HepG2 (cell line): ENCODE results near the gene HERC4. TPM values are rescaled to one million over a fixed set of nuclear protein-coding genes. Genes with fewer than 3 reads are reported as not detected.

Experiments used
- ATAC-seq: fragments of 200-7000 bp; cut with Tn5 transposase; 3 replicates; pipeline ENCODE4 v1.9.1; 2020; ENCODE audit warnings: mild to moderate bottlenecking, moderate library complexity
- BruUV-seq: library from RNA; stranded (reverse); fragments of 400-500 nt; replicated peaks from 2 replicates; lab custom pipeline; 2021; lab: Mats Ljungman, UMichigan
- CTCF ChIA-PET: fragments of 300-600 bp; formaldehyde crosslinking; extraction: SDS; loops from one replicate; lab custom pipeline; 2021; ENCODE audit warnings: low total read pairs, inconsistent platforms, low intra/inter-chr PET ratio; lab: Yijun Ruan, JAX
- POLR2A ChIA-PET: fragments of 350-600 bp; sonication (Branson Sonifier 250); formaldehyde crosslinking; loops from one replicate; lab custom pipeline; 2020; ENCODE audit warnings: antibody characterized with exemption, inconsistent platforms; lab: Yijun Ruan, JAX
- DNase-seq: peaks from one replicate; pipeline ENCODE4 v3.0.0-alpha.2; 2015; ENCODE audit warnings: low spot score
- FAIRE-seq: peaks from 3 replicates; lab custom pipeline; 2011; peaks lifted over from hg19 to GRCh38; lab: Jason Lieb, UNC
- H2AFZ ChIP-seq: one replicate; pipeline ENCODE4 v1.6.1; 2011; ENCODE audit warnings: low read length, inconsistent platforms
- H3K27ac ChIP-seq: fragments of 300-600 bp; 3 replicates; pipeline ENCODE4 v1.8.0; 2011; ENCODE audit warnings: mixed run types, mild to moderate bottlenecking, mixed read lengths, low read length, inconsistent platforms; ENCODE audit not compliant: insufficient read depth; ENCODE audit errors: extremely low read length
- H3K27me3 ChIP-seq, 2 experiments: fragments of 200-600 bp in 1 of 2; 2 replicates in 1 of 2; 3 replicates in 1 of 2; pipeline versions ENCODE4 v1.6.0 to v1.8.0; 2011; ENCODE audit warnings: low read length in 2 of 2, mild to moderate bottlenecking in 2 of 2, moderate library complexity in 2 of 2, inconsistent platforms in 1 of 2; ENCODE audit not compliant: insufficient read depth in 2 of 2, control insufficient read depth in 1 of 2
- H3K36me3 ChIP-seq, 2 experiments: fragments of 200-600 bp in 1 of 2; replicated peaks in 1 of 2; 2 replicates in 1 of 2; 3 replicates in 1 of 2; pipeline versions ENCODE4 v1.5.1 to v1.8.0; 2011; ENCODE audit warnings: low read length in 2 of 2, inconsistent platforms in 1 of 2; ENCODE audit not compliant: insufficient read depth in 2 of 2, control insufficient read depth in 1 of 2
- H3K4me1 ChIP-seq: 2 replicates; pipeline ENCODE4 v1.5.1; 2012; ENCODE audit warnings: low read length, inconsistent platforms; ENCODE audit not compliant: insufficient read depth
- H3K4me2 ChIP-seq: 2 replicates; pipeline ENCODE4 v1.6.0; 2011; ENCODE audit warnings: low read depth, low read length, inconsistent platforms
- H3K4me3 ChIP-seq, 3 experiments: fragments of 200-600 bp in 1 of 3; sonication (generic), shearing (Covaris generic) in 1 of 3; replicated peaks in 1 of 3; 2 replicates each; pipeline ENCODE4 v1.5.1; 2011 to 2016; ENCODE audit warnings: low read length in 3 of 3, inconsistent platforms in 2 of 3, low read depth in 2 of 3, mild to moderate bottlenecking in 2 of 3, control low read depth in 1 of 3, mixed read lengths in 1 of 3; ENCODE audit not compliant: insufficient read depth in 1 of 3
- H3K79me2 ChIP-seq: one replicate; pipeline ENCODE4 v1.6.1; 2011; ENCODE audit warnings: low read length, inconsistent platforms; ENCODE audit not compliant: insufficient read depth
- H3K9ac ChIP-seq: 2 replicates; pipeline ENCODE4 v1.6.0; 2011; ENCODE audit warnings: mild to moderate bottlenecking, low read depth, low read length, inconsistent platforms; ENCODE audit not compliant: insufficient read depth
- H3K9me3 ChIP-seq: 2 replicates; pipeline ENCODE4 v1.5.1; 2012; ENCODE audit warnings: mild to moderate bottlenecking, low read length
- H4K20me1 ChIP-seq: 2 replicates; pipeline ENCODE4 v1.6.0; 2011; ENCODE audit warnings: inconsistent platforms, mild to moderate bottlenecking, low read length, moderate library complexity; ENCODE audit not compliant: insufficient read depth
- JUN ChIP-seq: sonication (generic); formaldehyde crosslinking; IDR thresholded peaks from 2 replicates; pipeline ENCODE4 v1.4.0; 2020; ENCODE audit warnings: mild to moderate bottlenecking, missing genetic modification reagents
- MED8 ChIP-seq: sonication (generic); formaldehyde crosslinking; IDR thresholded peaks from 2 replicates; pipeline ENCODE4 v1.8.1; 2023; ENCODE audit warnings: mild to moderate bottlenecking, missing genetic modification reagents; ENCODE audit not compliant: insufficient replicate concordance
- MXD4 ChIP-seq: IDR thresholded peaks from 2 replicates; pipeline ENCODE4 v1.6.1; 2016; ENCODE audit warnings: mild to moderate bottlenecking, missing biosample characterization, missing genetic modification reagents
- PAX8 ChIP-seq: sonication (generic); formaldehyde crosslinking; IDR thresholded peaks from 2 replicates; pipeline ENCODE4 v1.8.0; 2022; ENCODE audit warnings: mild to moderate bottlenecking, missing genetic modification reagents, borderline replicate concordance
- PCBP1 ChIP-seq: fragments of 200-400 bp; formaldehyde crosslinking; IDR thresholded peaks from 2 replicates; pipeline ENCODE4 v1.6.1; 2017; ENCODE audit warnings: mild to moderate bottlenecking, low read depth, low read length, borderline replicate concordance
- SKI ChIP-seq: fragments of 450-650 bp; IDR thresholded peaks from one replicate; pipeline ENCODE4 v1.6.1; 2018; ENCODE audit warnings: mild to moderate bottlenecking; ENCODE audit not compliant: partially characterized antibody
- ZNF235 ChIP-seq: sonication (generic); formaldehyde crosslinking; IDR thresholded peaks from 2 replicates; pipeline ENCODE4 v1.8.1; 2023; ENCODE audit warnings: mild to moderate bottlenecking, missing genetic modification reagents, borderline replicate concordance
- ZNF547 ChIP-seq: sonication (generic); formaldehyde crosslinking; IDR thresholded peaks from 2 replicates; pipeline ENCODE4 v1.5.1; 2020; ENCODE audit warnings: mild to moderate bottlenecking, missing genetic modification reagents
- ZNF564 ChIP-seq: sonication (generic); formaldehyde crosslinking; IDR thresholded peaks from 2 replicates; pipeline ENCODE4 v1.8.1; 2023; ENCODE audit warnings: mild to moderate bottlenecking, missing genetic modification reagents
- ZNF644 ChIP-seq: IDR thresholded peaks from 2 replicates; pipeline ENCODE4 v1.6.1; 2016; ENCODE audit warnings: low read depth
- in situ Hi-C: cut with HindIII; loops from 2 replicates; pipeline ENCODE4 v1.10.0; 2017; ENCODE audit warnings: low pct_unique_long_range_greater_than_20kb; ENCODE audit not compliant: extremely low pct_ligation_motif_present
- intact Hi-C: fragments of 100-400 bp; cut with micrococcal nuclease; formaldehyde crosslinking; loops from one replicate; pipeline ENCODE4 v1.10.0; 2022; ENCODE audit not compliant: unreplicated experiment
- polyA plus RNA-seq, 8 experiments: library from polyadenylated mRNA; depleted of rRNA in 3 of 8; stranded (reverse) in 7 of 8; unstranded in 1 of 8; fragments of >200 nt; fragmentation: Illumina TruSeq in 4 of 8; extraction: Trizol in 4 of 8; gene quantifications; 2 replicates each; pipeline versions ENCODE4 v1.2.1 to v1.2.3, GENCODE V29; 2011 to 2016; ENCODE audit warnings: low read depth in 4 of 8, missing spikeins in 1 of 8, mixed read lengths in 1 of 8; ENCODE audit not compliant: insufficient read depth in 1 of 8
- total RNA-seq, 5 experiments: library from RNA; depleted of rRNA; stranded (reverse); fragments of >200 nt; fragmentation: Illumina TruSeq; extraction: Trizol; gene quantifications; 2 replicates each; pipeline ENCODE4 v1.2.3, GENCODE V29; 2016; ENCODE audit warnings: low read depth in 1 of 5
- TF ChIP-seq, protein P1 (sequence below): sonication (generic); formaldehyde crosslinking; IDR thresholded peaks from 2 replicates; pipeline ENCODE4 v1.4.0; 2020; ENCODE audit warnings: missing genetic modification reagents, borderline replicate concordance
- TF ChIP-seq, protein P2 (sequence below): sonication (generic); formaldehyde crosslinking; IDR thresholded peaks from 2 replicates; pipeline ENCODE4 v1.9.0; 2022; ENCODE audit warnings: low read depth, missing genetic modification reagents

HERC4 gene
- total and polyA plus RNA-seq, 2 of the 13 experiments (the other 11 are each of a cell fraction or from before 2014, with no cell fraction given) = 9.8 to 20.2 TPM

DNA sequence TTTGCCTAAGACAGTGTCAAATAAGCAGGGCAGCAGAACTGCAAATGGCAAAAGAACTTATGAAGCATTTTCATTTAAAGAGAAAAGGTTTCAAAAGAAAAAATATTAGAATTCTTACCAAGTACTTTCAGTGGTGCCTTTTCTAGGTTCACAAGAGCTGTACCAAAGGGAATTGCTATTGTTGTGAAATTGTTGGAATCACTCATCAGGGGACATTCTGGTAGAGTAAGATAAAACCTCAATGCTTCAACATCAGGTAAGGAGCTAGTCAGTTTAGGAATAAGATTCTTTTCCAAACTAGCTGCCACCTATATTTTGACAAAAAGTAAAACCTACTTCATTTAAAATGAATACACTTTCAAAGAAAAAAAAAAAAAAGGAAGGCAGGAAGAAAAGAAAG is 85.0 kb downstream of the HERC4 start:
- no peaks in the 10 kb centered on the region for H3K27me3 ChIP-seq
- H3K9ac ChIP-seq = no peak overlapping the region
- no peaks in the 10 kb centered on the region for H4K20me1 ChIP-seq
- DNase-seq (no peak), FAIRE-seq (no peak), ATAC-seq (no peak)
- ChIA-PET POLR2A (no interaction called here), CTCF (no interaction called here)
- intact Hi-C loops (no loop called here), in situ Hi-C loops (no loop called here)
- no peak overlapping the region for H3K27ac ChIP-seq
- no peak for TF ChIP-seq MXD4 (CRISPR knock-in tag)
- no peak for TF ChIP-seq MED8 (CRISPR knock-in tag)
- TF ChIP-seq, protein P1, sequence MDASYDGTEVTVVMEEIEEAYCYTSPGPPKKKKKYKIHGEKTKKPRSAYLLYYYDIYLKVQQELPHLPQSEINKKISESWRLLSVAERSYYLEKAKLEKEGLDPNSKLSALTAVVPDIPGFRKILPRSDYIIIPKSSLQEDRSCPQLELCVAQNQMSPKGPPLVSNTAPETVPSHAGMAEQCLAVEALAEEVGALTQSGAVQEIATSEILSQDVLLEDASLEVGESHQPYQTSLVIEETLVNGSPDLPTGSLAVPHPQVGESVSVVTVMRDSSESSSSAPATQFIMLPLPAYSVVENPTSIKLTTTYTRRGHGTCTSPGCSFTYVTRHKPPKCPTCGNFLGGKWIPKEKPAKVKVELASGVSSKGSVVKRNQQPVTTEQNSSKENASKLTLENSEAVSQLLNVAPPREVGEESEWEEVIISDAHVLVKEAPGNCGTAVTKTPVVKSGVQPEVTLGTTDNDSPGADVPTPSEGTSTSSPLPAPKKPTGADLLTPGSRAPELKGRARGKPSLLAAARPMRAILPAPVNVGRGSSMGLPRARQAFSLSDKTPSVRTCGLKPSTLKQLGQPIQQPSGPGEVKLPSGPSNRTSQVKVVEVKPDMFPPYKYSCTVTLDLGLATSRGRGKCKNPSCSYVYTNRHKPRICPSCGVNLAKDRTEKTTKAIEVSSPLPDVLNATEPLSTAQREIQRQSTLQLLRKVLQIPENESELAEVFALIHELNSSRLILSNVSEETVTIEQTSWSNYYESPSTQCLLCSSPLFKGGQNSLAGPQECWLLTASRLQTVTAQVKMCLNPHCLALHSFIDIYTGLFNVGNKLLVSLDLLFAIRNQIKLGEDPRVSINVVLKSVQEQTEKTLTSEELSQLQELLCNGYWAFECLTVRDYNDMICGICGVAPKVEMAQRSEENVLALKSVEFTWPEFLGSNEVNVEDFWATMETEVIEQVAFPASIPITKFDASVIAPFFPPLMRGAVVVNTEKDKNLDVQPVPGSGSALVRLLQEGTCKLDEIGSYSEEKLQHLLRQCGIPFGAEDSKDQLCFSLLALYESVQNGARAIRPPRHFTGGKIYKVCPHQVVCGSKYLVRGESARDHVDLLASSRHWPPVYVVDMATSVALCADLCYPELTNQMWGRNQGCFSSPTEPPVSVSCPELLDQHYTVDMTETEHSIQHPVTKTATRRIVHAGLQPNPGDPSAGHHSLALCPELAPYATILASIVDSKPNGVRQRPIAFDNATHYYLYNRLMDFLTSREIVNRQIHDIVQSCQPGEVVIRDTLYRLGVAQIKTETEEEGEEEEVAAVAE (CRISPR knock-in tag) = no peak
- TF ChIP-seq JUN = no peak
- no peak for TF ChIP-seq SKI
- no peak for TF ChIP-seq ZNF564 (CRISPR knock-in tag)
- TF ChIP-seq PCBP1 = no peak
- TF ChIP-seq, protein P2, sequence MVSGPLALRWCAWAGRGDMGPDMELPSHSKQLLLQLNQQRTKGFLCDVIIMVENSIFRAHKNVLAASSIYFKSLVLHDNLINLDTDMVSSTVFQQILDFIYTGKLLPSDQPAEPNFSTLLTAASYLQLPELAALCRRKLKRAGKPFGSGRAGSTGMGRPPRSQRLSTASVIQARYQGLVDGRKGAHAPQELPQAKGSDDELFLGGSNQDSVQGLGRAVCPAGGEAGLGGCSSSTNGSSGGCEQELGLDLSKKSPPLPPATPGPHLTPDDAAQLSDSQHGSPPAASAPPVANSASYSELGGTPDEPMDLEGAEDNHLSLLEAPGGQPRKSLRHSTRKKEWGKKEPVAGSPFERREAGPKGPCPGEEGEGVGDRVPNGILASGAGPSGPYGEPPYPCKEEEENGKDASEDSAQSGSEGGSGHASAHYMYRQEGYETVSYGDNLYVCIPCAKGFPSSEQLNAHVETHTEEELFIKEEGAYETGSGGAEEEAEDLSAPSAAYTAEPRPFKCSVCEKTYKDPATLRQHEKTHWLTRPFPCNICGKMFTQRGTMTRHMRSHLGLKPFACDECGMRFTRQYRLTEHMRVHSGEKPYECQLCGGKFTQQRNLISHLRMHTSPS (CRISPR knock-in tag) = no peak
- no peak for TF ChIP-seq PAX8
- no peak for TF ChIP-seq ZNF644 (CRISPR knock-in tag)
- TF ChIP-seq ZNF235 (CRISPR knock-in tag) = no peak
- no peak for TF ChIP-seq ZNF547
- H2AFZ ChIP-seq = no peak overlapping the region
- H3K79me2 ChIP-seq = no peaks in the 10 kb centered on the region
- H3K4me3 ChIP-seq = no peak overlapping the region
- H3K9me3 ChIP-seq = no peaks in the 10 kb centered on the region
- no peaks in the 10 kb centered on the region for H3K4me1 ChIP-seq
- BruUV-seq = no TSS peak
- no peak overlapping the region for H3K4me2 ChIP-seq
- peaks cover 3 to 37% of the 10 kb centered on the region in 2 experiments; a peak in 3 of 5 replicates for H3K36me3 ChIP-seq
